ENCODE results near the gene ZFHX3.

DNA sequence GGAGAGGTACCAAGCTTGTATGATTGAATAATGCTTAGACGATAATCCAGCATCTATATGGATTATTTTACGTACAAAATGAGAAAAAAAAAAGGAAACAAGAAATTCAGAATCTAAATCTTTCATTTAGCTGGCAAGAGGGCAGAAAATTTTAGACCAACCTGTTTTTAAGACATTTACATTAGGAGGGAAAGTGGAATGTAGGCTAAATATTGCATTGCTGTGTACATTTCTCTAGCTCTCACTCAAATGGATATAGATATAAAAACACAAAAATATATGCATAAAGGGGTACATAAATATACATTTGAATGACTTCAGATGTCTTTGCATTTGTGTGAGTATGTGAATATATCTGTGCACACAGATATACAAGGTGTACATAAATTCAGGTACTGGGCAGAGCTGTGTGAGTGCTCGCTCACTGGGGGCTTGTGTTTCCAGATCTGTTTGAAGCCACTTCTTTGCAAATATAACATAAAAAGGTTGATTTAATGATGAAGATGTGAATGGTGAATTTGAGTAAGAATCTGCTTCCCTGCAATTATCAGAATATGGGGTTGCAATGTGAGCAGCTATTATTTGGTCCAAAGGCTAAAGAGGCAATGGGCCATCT is 14.2 kb upstream of the ZFHX3 start:
- TF ChIP-seq EZH2 (IDR thresholded peaks at IDR 0.05; ENCODE audit: insufficient read depth, poor library complexity, severe bottlenecking) (no peak), EZH2phosphoT487 (IDR thresholded peaks at IDR 0.05; ENCODE audit: insufficient read depth, low read depth) (no peak)

Data from GM23248 (cell line).